GM18867 (cell line): ENCODE results near the gene TMEM203.
"Not testable (repeated sequence)": the region's sequence is repeated elsewhere in the genome, so short reads cannot be mapped to it uniquely, and the experiment has no call there.

Experiments
- ATAC-seq: cut with Tn5 transposase; IDR thresholded peaks from one replicate; pipeline ENCODE4 v1.9.1; 2021; ENCODE audit warnings: mild to moderate bottlenecking, moderate library complexity; ENCODE audit not compliant: unreplicated experiment

The TMEM203 gene, protein sequence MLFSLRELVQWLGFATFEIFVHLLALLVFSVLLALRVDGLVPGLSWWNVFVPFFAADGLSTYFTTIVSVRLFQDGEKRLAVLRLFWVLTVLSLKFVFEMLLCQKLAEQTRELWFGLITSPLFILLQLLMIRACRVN

DNA sequence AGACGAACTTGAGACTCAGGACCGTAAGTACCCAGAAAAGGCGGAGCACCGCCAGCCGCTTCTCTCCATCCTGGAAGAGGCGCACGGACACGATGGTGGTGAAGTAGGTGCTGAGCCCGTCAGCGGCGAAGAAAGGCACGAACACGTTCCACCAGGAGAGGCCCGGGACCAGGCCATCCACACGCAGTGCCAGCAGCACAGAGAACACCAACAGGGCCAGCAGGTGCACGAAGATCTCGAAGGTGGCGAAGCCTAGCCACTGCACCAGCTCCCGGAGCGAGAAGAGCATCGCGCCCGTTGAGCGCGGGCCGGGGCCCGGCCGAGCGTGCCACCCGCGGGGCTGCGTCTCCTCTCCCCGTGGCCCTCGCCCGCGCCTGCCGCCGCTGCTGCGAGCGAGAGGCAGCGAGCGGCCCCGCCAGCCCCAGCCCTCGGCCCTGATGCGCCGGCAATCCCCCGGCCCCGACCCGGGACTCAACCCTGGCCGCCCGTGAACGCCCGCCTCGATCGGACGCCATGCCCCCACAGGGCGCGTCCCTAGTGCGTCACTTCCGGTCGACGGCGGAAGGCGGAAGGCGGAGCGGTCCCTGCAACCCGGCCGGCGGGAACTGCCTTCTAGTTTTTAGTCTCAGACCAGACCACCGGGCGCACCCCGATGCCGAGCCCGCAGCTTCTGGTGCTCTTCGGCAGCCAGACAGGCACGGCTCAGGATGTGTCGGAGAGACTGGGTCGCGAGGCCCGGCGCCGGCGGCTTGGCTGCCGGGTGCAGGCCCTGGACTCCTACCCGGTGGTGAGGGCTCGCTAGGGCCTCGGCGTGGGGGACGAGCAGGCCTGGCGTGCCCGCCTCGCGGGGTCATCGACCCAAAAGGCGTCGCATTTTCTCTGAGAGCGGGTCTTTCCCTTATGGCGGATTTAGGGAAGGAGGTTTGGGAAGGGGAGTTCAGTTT, at the start of gene TMEM203, which contains the start of gene NDOR1:
TSS of gene TMEM203 (minus strand) at position 523 of the 944 bp plus-strand sequence. CDS start at position 289, 234 bp downstream.
TSS of gene NDOR1 (plus strand) at position 575 of the 944 bp plus-strand sequence. CDS start at position 653, 78 bp downstream.
- peak; percentile 36 for ATAC-seq

DNA sequence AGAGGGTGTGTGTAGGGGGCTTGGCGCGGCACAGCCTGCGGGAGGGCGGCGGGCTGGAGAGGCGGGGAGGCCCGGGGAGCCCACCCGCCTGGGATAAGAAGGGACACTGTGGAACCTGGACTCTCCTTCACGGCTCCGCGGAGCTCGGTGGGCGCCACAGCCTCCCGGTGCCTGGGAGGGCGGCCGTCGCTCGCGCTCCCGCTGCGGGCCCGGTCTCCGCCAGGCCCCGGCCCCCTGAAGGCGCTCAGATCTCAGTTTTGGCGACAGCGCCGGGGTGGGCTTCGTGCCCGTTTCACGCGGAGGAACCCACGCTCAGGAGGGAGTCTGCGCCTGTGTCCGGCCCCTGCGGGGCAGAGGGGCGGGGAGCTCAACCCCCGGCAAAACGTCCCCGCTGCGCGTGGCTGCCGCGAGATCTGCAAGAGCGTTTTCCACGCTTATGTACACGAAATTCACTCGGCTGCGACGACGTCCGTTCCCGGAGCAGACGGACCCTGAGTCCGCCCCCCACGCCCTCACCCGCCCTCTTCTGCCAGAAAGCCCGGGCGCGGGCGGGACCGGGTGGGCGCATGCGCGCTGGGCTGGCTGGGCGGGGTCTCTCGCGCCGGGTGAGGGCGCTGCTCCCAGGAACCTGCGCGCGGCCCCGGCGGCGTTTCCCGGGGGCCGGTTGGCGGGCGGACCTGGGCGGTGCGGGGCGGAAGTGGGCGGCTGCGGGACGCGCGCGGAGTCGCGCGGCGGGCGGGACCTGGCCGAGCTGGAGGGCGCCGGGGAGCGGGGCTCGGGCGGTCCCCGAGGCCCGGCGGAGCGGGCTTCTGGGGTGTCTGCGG, 49.4 kb upstream of the TMEM203 start, which contains the start of gene NELFB:
TSS of gene NELFB (plus strand) at position 704 of the 824 bp plus-strand sequence.
- peak; percentile 76 for ATAC-seq

DNA sequence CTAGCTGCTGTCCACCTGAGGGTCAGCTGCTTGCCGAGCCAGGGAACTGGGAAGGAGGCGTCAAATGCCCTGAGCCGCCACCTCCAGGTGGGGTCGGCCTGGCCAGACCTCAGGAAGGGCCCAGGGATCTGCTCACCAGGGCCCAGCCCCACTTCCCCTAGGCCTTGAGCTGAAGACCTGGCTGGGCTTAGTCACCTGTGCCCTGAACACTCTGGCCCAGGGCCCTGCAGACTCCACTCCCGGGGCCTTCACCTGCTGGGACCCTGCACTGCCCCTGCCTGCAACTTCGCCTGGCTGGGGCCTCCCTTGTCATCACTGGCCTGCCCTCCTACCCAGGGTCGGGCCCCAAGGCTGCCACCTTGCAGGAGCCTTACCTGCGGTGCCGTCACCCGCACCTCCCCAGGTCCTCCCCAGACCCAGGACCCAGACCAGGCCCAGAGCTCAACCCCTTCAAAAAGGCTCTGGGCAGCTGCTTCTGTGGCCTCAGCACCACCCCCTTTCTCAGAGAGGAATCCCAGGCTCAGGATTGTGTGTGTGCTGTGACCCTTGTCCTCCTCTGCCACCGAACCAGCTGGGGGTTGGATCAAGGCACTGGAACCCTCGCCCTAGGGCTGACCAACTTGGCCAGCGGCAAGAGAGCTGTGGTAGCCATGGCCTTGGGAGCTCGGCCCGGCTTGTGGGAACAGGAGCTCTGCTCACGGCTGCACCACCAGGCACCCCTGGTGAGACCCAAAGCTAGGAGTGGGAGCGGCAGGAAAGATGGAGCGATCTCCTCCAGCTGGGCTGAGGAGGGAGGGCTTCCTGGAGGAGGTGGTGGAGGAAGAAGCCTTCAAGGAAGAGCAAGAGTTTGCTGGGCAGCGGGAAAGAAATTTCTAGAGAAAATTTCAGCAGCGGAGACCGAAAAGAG, 48.5 kb upstream of the TMEM203 start:
- ATAC-seq: no peak

DNA sequence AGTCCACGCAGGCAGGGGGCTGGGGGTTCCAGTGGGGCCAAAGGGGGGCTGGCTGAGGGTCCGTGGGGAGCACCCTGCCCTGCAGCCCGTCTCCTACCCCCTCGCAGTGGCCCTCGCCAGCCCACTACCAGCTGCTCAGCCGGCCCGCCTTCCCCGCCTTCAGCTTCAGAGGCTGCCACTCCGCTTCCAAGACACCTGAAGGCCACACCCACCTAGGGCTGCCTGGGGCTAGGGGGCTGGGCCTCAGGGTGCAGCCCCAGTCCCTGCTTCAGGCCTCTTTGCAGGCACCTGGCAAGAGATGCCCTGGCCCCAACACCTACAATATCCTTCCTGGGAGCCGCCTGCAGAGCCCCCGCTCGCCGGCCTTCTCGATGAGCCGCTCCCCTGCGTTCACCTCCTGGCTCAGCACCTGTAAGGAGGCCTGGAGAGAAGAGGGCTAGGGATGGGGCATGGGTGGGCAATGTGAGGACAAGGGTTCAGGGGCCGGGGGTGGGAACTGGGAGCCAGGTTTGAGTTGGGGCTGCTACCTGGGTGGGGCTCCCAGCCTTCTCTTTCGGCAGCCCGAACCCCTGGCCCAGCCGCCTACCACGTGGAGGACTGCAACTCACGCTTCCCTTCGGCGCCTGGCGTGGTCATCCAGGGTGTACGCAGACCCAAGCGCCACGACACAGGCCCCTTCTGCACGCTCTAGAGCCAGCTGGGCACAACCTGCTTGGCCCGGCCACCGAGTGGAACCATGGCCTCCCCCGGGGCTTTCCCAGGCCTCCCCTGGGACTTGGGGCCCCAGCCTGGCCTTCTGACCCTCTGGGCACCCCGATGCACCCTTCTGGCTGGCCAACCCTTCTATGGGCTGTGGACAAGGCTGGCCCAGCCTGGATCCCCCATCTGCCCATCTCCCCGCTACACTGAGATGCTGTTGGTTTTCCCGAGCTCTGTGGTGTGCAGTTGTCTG, 47.4 kb upstream of the TMEM203 start:
- no peak for ATAC-seq

DNA sequence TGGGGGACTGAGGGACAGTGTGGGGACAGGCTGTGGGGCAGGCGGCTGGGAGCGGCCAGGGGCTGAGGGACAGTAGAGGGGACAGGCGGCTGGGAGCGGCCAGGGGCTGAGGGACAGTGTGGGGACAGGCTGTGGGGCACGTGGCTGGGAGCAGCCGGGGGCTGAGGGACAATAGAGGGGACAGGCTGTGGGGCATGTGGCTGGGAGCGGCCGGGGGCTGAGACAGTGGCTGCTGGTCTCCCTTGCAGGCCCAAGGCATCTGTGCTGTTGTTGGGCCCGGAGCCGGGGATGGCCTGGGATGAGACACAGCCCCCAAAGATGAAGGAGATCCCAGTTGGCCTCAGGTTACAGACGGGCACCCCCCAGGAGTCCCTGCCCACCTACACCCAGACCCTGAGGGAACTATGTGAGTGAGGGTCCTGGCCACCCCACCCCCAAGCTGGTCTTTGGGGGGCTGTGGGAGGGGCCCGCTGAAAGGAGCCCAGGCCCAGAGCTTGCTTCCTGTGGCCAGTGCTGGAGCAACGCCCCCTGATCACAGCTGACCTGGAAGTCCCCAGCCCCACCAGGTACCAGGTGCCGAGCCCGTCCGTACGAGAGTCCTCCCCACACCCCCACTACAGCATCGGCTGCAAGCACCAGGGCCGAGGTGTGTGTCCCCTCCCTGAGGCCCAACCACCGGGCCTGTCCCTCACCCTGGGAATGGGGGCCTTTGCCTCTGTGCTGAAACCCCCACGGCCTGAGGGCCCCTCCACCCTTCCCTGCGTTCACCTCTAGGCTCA, 46.2 kb upstream of the TMEM203 start:
- no peak for ATAC-seq

DNA sequence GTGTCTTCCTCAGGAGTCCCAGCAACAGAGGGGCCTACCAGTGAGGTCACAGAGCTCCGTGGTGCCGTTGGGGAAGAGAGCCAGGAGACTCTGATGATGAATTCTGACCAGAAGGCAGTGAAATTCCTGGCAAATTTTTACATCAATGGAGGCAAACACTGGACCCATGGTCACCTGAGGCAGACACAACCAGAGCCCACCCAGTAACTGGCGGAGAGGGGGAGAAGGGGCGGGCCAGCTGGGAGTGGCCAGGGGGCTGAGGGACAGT, 45.7 kb upstream of the TMEM203 start, which contains the start of gene STPG3:
TSS of gene STPG3 (plus strand) at position 93 of the 268 bp plus-strand sequence. CDS start at position 94, 1 bp downstream.
- ATAC-seq: no peak

DNA sequence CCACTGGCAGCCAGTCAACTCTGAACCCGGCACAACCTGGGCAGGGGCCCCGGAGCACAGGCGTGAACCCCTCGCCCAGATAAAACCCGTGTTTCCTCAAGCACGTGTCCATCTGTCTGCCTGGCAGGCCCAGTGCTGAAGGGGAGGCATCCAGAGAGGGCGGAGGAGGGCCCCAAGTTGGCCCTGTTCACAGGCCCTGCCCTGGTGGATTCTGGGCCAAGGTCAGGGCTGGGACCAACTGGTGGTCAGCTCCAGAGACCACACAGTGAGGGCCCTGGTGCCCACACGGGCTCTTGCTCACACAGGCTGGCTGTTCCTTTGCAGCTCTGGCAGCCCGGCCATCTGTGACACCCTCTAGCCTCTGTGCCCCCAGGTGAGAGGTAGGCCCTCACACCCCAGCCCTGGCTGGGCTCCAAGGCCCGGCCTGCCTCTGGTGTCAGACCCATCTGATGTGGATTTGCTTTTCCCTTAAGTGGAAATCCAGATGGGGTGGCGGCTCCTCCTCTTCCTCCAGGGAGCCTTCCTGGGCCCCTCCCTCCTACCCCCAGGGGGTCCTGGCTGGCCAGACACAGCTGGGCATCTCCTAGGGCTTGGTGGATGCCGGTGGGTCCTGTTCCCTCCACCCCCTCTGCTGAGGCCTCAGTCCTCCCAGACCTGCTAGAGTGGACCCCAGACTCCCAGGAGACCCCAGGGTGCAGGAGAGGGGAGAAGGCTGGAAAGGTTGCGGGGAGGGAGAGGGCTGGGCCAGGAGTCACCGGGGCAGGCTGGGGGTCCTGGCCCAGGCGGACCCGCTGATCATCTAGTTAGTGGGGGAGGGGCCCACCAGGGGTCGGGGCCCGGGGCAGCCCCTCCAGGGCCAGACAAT, 45.1 kb upstream of the TMEM203 start:
- no peak for ATAC-seq

DNA sequence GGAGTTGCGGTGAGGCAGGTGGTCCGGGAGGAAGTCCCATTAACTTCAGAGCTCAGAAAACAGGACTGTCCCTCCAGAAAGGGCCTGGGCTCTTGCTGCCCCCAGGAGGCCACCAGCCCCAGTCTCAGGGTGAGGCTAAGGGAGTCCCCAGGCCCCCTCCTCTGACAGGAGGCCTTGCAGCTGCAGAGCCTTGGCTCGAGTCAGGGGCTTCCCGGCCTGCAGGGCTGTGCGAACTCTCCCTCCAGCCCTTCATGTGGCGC, 42.4 kb upstream of the TMEM203 start:
- no peak for ATAC-seq

DNA sequence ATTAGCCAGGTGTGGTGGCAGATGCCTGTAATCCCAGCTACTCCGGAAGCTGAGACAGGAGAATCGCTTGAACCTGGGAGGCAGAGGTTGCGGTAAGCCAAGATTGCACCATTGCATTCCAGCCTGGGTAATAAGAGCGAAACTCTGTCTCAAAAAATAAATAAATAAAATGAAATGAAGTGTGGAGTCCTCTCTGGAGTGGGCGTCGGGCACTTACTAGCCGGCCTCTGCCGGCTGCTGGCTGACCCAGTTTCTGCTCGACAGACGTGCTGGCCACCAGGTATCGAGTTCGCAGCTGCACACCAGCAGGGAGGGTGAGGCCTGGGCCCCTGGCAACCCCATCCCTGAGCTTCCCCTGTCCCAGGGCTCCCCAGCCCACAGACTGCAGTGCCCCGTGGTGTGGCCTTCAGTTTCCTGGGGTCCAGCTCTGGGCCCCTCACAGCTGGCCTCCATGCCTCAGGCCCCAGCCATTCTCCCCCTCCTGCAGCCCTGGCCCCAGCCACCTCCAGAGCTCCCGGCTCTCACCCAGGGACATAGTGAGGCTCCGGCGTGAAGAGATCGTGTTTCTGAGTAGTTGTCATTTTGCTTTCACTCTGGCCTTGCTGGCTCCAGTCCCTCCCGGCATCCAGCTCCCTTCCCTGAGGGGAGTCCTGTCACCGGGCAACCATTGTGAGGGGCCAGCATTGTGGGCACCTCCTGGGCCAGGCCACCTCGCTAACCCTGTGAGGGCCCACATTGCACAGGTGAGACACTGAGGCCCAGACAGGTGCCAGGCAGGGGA, 41.9 kb upstream of the TMEM203 start:
- no peak for ATAC-seq

DNA sequence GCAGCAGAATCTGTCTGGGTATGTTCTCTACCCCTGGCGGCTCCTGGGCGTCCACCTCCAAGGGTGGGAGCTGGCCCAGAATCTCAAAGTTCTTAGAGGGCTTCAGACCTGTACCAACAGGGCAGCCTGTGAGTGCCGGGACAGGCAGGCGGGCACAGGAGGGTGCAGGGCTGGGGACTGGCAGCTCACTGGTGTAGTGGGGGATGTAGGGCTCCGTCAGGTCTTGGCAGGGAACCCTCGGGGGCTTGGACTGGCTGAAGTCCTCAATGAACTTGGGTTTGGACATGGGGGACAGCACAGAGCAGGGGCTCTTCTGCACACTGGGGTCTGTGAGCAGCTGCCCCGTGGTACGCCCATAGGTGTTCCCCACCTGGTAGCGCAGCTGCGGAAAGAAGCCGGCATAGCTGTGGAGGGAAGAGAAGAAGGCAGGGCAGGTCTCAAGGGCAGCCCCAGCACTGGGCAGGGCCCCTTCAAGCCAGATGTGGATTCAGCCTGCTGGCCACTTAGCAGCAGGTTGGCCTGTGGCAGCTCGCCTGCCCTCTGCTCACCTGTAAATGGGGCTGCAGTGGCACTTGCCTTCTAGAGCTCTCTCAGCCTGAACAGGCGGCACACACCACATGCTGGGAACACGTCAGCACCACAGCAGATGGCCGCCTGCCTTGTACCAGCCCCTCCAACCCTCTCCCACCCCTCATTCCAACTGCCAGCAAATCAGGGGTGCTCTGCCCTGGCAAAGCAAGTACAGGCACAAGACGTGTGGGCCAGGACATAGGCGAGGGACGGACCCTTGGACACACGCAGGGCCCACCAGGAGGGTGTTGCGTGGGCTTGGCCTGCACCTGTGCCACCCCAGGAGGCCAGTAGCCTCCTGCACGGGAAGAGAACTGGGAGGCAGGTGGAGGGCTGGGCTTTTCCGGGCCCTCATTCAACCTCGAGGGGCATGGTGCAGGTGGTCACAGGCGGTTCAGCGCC, 40.3 kb upstream of the TMEM203 start:
- no peak for ATAC-seq

DNA sequence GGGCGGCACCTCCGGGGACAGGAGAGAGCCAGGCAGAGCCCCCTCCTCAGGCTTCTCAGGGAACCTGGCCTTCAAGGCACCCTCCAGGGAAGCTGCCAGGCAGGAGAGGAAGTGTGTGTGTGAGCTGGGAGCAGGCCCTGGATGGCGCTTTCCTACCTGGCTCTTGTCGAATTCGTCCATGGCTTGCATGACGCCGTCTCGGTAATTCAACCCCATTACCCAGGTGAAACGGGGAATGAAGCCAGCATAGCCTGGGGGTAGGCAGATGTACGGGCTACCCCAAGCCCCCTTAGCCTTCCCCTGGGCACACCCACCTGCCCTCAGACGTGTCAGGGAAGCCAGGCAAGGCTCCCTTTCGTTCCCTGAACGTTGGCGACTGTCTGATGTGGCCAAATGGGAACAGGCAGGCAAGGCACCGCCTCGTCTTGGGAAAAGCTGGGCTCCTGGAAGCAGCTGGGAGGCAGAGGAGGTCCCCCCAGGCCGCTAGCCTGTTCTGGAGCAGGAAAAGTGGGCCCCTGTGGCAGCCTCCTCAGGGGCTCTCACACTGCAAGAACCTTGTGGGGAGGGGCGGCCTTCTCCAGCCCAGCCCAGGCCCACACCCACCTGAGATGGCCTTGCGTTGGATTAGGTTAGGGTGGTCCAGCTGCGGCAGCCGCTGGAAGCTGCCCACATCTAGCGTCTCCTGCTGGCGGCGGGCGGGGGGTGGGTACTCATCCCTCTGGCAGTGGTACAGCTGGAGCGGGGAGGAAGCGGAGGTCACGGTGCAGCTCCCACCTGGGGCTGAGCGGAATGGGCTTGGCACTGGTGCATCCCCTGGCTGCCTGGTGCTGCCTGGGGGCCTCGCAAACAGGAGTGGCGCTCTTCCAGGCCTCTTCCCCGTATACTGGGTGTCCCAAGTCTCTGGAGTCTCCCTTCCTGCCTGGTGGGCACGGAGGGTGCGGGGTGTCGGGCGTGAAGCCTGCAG, 39.3 kb upstream of the TMEM203 start:
- no peak for ATAC-seq

DNA sequence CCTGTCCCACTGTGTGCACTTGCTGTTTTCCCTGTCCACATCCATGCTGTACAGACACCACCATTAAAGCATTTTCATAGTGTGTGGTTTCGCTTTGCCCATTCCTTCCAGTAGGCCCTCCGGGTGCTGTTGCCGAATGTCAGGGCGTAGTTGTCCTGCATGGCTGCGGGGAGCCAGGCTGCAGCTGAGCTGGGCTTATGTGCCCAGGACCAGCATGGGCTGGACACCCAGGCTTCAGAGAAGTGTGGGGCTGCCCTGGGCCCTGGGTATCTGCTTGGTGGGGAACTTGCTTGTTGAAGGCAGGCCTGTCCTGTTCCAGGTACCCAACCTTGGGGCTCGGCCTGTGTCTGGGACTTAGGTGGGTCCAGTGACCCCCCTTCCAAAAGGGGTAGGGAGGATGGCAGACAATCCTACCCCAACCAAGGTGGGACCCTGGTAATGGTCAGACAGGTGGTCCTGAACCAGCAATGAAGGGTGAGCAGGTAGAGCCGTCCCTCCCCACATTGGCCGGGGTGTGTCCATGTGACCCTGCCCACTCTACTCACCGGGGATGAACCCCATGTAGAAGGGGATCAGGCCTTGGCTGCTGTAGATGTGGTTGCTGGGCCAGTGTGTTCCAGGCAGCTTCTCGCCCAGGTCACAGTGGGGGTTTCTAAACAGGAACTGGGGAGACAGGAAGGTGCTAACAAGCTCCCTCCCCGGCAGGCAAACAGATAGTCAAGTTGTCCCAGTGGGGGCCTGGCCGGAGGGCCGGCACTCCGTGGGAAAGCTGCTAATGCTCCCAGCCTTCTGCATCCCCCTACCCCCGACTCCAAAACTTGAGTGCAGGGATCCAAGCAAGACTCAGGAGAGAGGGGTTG, 38.4 kb upstream of the TMEM203 start:
- ATAC-seq: no peak

DNA sequence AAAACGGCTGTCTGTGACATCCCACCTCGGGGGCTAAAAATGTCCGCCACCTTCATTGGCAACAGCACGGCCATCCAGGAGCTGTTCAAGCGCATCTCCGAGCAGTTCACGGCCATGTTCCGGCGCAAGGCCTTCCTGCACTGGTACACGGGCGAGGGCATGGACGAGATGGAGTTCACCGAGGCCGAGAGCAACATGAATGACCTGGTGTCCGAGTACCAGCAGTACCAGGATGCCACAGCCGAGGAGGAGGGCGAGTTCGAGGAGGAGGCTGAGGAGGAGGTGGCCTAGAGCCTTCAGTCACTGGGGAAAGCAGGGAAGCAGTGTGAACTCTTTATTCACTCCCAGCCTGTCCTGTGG, 37.8 kb upstream of the TMEM203 start:
- ATAC-seq: not testable (repeated sequence)
